BJ (cell line): Measurements from ENCODE around the gene GPR142. TPM values are rescaled to one million over a fixed set of nuclear protein-coding genes. Genes with fewer than 3 reads are reported as not detected.

Experiments used
- CTCF ChIA-PET: fragments of 350-600 bp; formaldehyde crosslinking; extraction: SDS; loops from one replicate; lab custom pipeline; 2021; ENCODE audit warnings: antibody characterized with exemption, inconsistent platforms; lab: Yijun Ruan, JAX
- POLR2A ChIA-PET: fragments of 300-600 bp; sonication (Branson Sonifier 250); formaldehyde crosslinking; extraction: SDS; loops from one replicate; lab custom pipeline; 2021; ENCODE audit warnings: antibody characterized with exemption; lab: Charles Lee
- DNase-seq: peaks from one replicate; pipeline ENCODE4 v3.0.0-alpha.2; 2011; ENCODE audit warnings: low read depth
- H3K27me3 ChIP-seq: 2 replicates; pipeline ENCODE4 v1.6.0; 2011; ENCODE audit warnings: low read length; ENCODE audit not compliant: control insufficient read depth, insufficient read depth
- H3K36me3 ChIP-seq: 2 replicates; pipeline ENCODE4 v1.5.1; 2011; ENCODE audit warnings: low read length; ENCODE audit not compliant: control insufficient read depth, insufficient read depth
- H3K4me3 ChIP-seq: 2 replicates; pipeline ENCODE4 v1.5.1; 2011; ENCODE audit warnings: low read depth, mild to moderate bottlenecking, control low read depth, low read length
- CTCF ChIP-seq: IDR thresholded peaks from 2 replicates; pipeline ENCODE4 v1.5.1; 2011; ENCODE audit warnings: low read depth, mild to moderate bottlenecking, control low read depth, inconsistent platforms, low read length, moderate library complexity; ENCODE audit not compliant: insufficient read depth
- polyA plus RNA-seq: library from polyadenylated mRNA; depleted of rRNA; stranded (reverse); fragments of >200 nt; gene quantifications from 2 replicates; pipeline ENCODE4 v1.2.3, GENCODE V29; 2011

The GPR142 gene
- polyA plus RNA-seq, 1 experiment, result not detected

GRCh38 chr17:74387365-74388218 is 20.3 kb downstream of the GPR142 start:
- H3K36me3 ChIP-seq, result no peaks in the 10 kb centered on the region
- no peak for DNase-seq
- no peak for TF ChIP-seq CTCF
- CTCF ChIA-PET, result interaction anchor here (0.7 to 1.8 kb wide), 4 partner anchors 8 to 70 kb away, joined by 3 to 5 read pairs (median 4); no protein-coding TSS in a partner anchor
- POLR2A ChIA-PET, result no interaction called here
- H3K27me3 ChIP-seq, result no peaks in the 10 kb centered on the region
- no peak overlapping the region for H3K4me3 ChIP-seq

GRCh38 chr17:74389084-74389753 is 21.9 kb downstream of the GPR142 start:
- no peak for TF ChIP-seq CTCF
- no peak for DNase-seq
- no peaks in the 10 kb centered on the region for H3K36me3 ChIP-seq
- no peaks in the 10 kb centered on the region for H3K27me3 ChIP-seq
- ChIA-PET POLR2A (no interaction called here), CTCF (interaction anchor here (1.0 to 1.8 kb wide), 2 partner anchors 10 to 55 kb away, joined by 3 to 5 read pairs; no protein-coding TSS in a partner anchor)
- H3K4me3 ChIP-seq, result no peak overlapping the region

GRCh38 chr17:74389937-74390679 is 22.8 kb downstream of the GPR142 start:
- Histone ChIP-seq H3K27me3 (no peaks in the 10 kb centered on the region), H3K4me3 (no peak overlapping the region), H3K36me3 (no peaks in the 10 kb centered on the region)
- ChIA-PET CTCF (interaction anchor here (1.6 kb wide), 1 partner anchor 10 kb away, joined by 6 read pairs; no protein-coding TSS in a partner anchor), POLR2A (no interaction called here)
- no peak for DNase-seq
- no peak for TF ChIP-seq CTCF

GRCh38 chr17:74390680-74391653 is 23.7 kb downstream of the GPR142 start:
- Histone ChIP-seq H3K36me3 (no peaks in the 10 kb centered on the region), H3K4me3 (no peak overlapping the region), H3K27me3 (no peaks in the 10 kb centered on the region)
- no peak for DNase-seq
- ChIA-PET POLR2A (no interaction called here), CTCF (interaction anchor here (1.2 to 1.6 kb wide), 3 partner anchors 11 to 67 kb away, joined by 4 to 8 read pairs (median 6); no protein-coding TSS in a partner anchor)
- no peak for TF ChIP-seq CTCF
